OCI-LY3 (cell line): ENCODE measurements around the gene AEN.

Experiments used
- H2AFZ ChIP-seq: fragments of 200-600, 300-600 bp; shearing (Covaris generic); 2 replicates; pipeline ENCODE4 v1.6.0; 2014; ENCODE audit warnings: antibody characterized with exemption, low read depth, low read length
- H3K27ac ChIP-seq: fragments of 200-600, 300-600 bp; sonication (generic); 2 replicates; pipeline ENCODE4 v1.5.1; 2014; ENCODE audit warnings: mild to moderate bottlenecking, low read length, moderate library complexity, mixed read lengths
- H3K27me3 ChIP-seq: fragments of 200-600, 300-600 bp; sonication (generic); 2 replicates; pipeline ENCODE4 v1.6.1; 2014; ENCODE audit warnings: low read depth, low read length, mixed read lengths
- H3K36me3 ChIP-seq: fragments of 200-600, 300-600 bp; sonication (generic); replicated peaks from 2 replicates; pipeline ENCODE3; 2014; ENCODE audit warnings: low read depth, low read length, mixed read lengths
- H3K4me1 ChIP-seq: fragments of 300-600, 200-600 bp; sonication (generic); 2 replicates; pipeline ENCODE4 v1.6.1; 2014; ENCODE audit warnings: low read length, mixed read lengths
- H3K4me2 ChIP-seq: fragments of 200-600, 300-600 bp; sonication (generic); 2 replicates; pipeline ENCODE4 v1.6.1; 2014; ENCODE audit warnings: low read length, mixed read lengths
- H3K4me3 ChIP-seq: fragments of 300-600, 200-600 bp; sonication (generic); 2 replicates; pipeline ENCODE4 v1.5.1; 2014; ENCODE audit warnings: antibody characterized with exemption, mild to moderate bottlenecking, low read length, moderate library complexity
- H3K79me2 ChIP-seq: fragments of 300-600, 200-600 bp; shearing (Covaris generic); 2 replicates; pipeline ENCODE4 v1.6.1; 2014; ENCODE audit warnings: mild to moderate bottlenecking, low read length, mixed read lengths
- H3K9ac ChIP-seq: fragments of 300-600, 200-600 bp; shearing (Covaris generic); 2 replicates; pipeline ENCODE4 v1.6.0; 2014; ENCODE audit warnings: mild to moderate bottlenecking, low read length, moderate library complexity
- H3K9me3 ChIP-seq: fragments of 200-600, 300-600 bp; shearing (Covaris generic); 2 replicates; pipeline ENCODE4 v1.6.1; 2014; ENCODE audit warnings: low read length, mixed read lengths; ENCODE audit not compliant: insufficient read depth
- H4K20me1 ChIP-seq: fragments of 200-600, 300-600 bp; sonication (generic); 2 replicates; pipeline ENCODE4 v1.6.1; 2016; ENCODE audit warnings: low read length, mixed read lengths; ENCODE audit not compliant: insufficient read depth
- CTCF ChIP-seq: fragments of 200-600, 300-600 bp; sonication (generic); IDR thresholded peaks from 2 replicates; pipeline ENCODE4 v1.5.1; 2014; ENCODE audit warnings: antibody characterized with exemption, low read length, low read depth
- EZH2phosphoT487 ChIP-seq: fragments of 200-600 bp; shearing (Covaris generic); IDR thresholded peaks from 2 replicates; pipeline ENCODE4 v1.6.1; 2018; ENCODE audit warnings: antibody characterized with exemption, mixed run types, low read depth

The AEN gene

DNA sequence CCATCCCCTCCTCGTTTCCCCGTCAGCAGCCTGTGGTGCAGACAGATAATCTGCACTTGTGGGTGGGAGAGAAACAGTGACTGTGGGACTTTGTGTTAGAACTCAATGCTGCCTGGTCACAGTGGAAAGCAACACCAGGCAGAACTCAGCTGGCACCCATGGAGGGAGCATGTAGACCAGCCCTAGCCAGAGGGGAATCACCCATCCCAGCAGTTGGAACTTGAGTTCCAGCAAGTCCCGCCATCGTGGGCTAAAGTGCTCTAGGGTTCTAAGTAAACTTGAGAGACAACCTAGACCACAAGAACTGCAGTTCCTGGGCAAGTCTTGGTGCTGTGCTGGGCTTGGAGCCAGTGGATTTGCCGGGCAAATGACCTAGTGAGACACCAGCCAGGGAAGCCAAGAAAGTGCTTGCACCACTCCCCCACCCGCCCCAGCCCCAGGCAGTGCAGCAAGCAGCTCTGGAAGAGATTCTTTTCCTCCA, 42.0 kb downstream of the AEN start:
- Histone ChIP-seq H3K27me3 (peaks cover 29% of the 10 kb centered on the region), H3K79me2 (no peaks in the 10 kb centered on the region)
- TF ChIP-seq CTCF (no peak), EZH2phosphoT487 (no peak)

DNA sequence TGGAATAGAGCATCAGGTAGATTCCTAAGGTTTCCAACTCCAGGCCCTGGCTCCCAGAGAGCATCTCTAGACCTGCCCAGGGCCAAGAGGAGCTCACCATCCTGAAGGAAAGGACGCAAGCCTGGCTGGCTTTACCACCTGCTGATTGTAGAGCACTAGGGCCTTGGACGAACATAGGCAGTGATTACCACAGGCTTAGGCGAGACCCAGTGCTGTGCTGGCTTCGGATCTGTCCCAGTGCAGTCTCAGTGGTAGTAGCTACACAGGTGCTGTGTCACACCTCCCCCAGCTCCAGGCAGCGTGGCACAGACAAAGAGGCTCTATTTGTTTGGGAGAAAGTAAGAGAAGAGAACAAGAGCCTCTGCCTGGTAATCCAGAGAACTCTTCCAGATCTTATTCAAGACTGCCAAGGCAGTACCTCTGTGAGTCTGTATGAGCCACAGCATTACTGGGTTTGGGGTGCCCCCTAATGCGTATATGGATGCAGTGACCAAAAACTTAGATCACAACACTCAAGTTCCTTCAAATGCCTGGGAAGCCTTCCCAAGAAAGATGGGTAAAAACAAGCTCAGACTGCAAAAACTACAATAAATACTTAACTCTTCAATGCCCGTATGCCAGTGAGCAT, 43.1 kb downstream of the AEN start:
- no peaks in the 10 kb centered on the region for H3K36me3 ChIP-seq
- H2AFZ ChIP-seq, result no peak overlapping the region
- no peak overlapping the region for H3K27ac ChIP-seq
- H3K79me2 ChIP-seq, result no peaks in the 10 kb centered on the region
- H3K27me3 ChIP-seq, result peaks cover 22% of the 10 kb centered on the region
- H3K4me3 ChIP-seq, result no peak overlapping the region
- no peak overlapping the region for H3K4me2 ChIP-seq
- H3K9me3 ChIP-seq, result no peaks in the 10 kb centered on the region
- peaks cover 13% of the 10 kb centered on the region for H3K4me1 ChIP-seq
- TF ChIP-seq EZH2phosphoT487, result no peak
- peak; percentile 68 for TF ChIP-seq CTCF
- no peak overlapping the region for H3K9ac ChIP-seq
- H4K20me1 ChIP-seq, result no peaks in the 10 kb centered on the region

More for the DNA sequence above, 42.0 kb downstream of the AEN start:
- Histone ChIP-seq H3K9ac (no peak overlapping the region), H3K9me3 (no peaks in the 10 kb centered on the region), H2AFZ (no peak overlapping the region), H3K4me2 (no peak overlapping the region), H3K4me3 (no peak overlapping the region), H4K20me1 (no peaks in the 10 kb centered on the region), H3K4me1 (peaks cover 24% of the 10 kb centered on the region), H3K36me3 (no peaks in the 10 kb centered on the region), H3K27ac (no peak overlapping the region)

DNA sequence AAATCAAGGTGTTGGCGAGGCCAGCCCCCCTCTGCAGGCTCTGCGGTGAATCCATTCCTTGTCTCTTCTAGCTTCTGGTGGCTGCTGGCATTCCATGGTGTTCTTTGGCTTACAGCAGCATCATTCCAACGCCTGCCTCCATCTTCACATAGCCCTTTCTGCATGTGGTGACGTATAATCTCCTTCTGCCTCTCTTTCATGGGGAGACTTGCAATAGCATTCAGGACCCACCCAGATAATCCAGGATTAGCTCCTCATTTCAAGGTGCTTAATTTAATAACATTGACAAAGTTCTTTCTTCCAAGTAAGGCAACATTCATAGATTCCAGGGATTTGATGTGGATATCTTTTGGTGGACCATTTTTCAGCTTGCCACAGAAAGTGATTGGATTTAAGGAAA, 53.5 kb downstream of the AEN start:
- H3K9ac ChIP-seq, result no peak overlapping the region
- H3K27me3 ChIP-seq, result peaks cover 52% of the 10 kb centered on the region
- no peaks in the 10 kb centered on the region for H4K20me1 ChIP-seq
- H3K79me2 ChIP-seq, result no peaks in the 10 kb centered on the region
- no peaks in the 10 kb centered on the region for H3K36me3 ChIP-seq
- no peak overlapping the region for H3K4me3 ChIP-seq
- no peak overlapping the region for H3K27ac ChIP-seq
- no peaks in the 10 kb centered on the region for H3K4me1 ChIP-seq
- H3K4me2 ChIP-seq, result no peak overlapping the region
- TF ChIP-seq CTCF (no peak), EZH2phosphoT487 (no peak)
- H3K9me3 ChIP-seq, result no peaks in the 10 kb centered on the region
- no peak overlapping the region for H2AFZ ChIP-seq

GRCh38 chr15:88678755-88679154, 57.6 kb downstream of the AEN start:
- Histone ChIP-seq H4K20me1 (no peaks in the 10 kb centered on the region), H3K27ac (no peak overlapping the region), H3K4me3 (no peak overlapping the region), H2AFZ (no peak overlapping the region), H3K4me1 (peaks cover 10% of the 10 kb centered on the region), H3K79me2 (no peaks in the 10 kb centered on the region), H3K36me3 (no peaks in the 10 kb centered on the region), H3K27me3 (peaks cover 19% of the 10 kb centered on the region), H3K4me2 (no peak overlapping the region), H3K9me3 (no peaks in the 10 kb centered on the region), H3K9ac (no peak overlapping the region)
- no peak for TF ChIP-seq EZH2phosphoT487
- TF ChIP-seq CTCF, result no peak
